GM12878 (cell line): ENCODE results near the gene FAM222A.

ENCODE experiments used
- HDGF ChIP-seq: fragments of 450-650 bp; IDR thresholded peaks from 2 replicates; pipeline ENCODE4 v1.6.1; 2016; ENCODE audit warnings: antibody characterized with exemption
- RAD21 ChIP-seq: IDR thresholded peaks from 2 replicates; pipeline ENCODE4 v1.6.1; 2011; ENCODE audit warnings: mild to moderate bottlenecking, low read depth, low read length, moderate library complexity; ENCODE audit not compliant: insufficient read depth

DNA sequence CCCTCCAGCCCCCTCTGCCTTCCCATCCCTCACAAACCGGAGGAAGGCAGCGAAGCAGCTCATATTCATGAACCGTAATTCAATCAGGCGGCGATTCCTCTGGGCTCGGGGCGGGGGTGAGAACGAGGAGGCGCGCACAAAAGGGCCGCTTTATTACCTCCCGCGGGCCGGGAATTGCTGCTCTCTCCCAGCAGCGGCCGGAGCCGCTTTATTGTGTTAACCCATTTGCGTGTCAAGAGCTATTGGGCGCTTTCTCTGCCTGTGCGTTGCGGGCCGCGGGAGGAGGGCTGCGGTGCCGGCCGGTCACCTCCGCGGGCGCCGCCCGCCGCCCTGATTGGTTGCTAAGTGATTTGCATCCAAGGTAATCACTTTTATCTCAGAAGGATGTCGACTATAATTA, 4.8 kb downstream of the FAM222A start:
- no peak for TF ChIP-seq RAD21
- no peak for TF ChIP-seq HDGF
